GM18526 (cell line): ENCODE data around the gene PDE4D.

Experiments
- POLR2A ChIP-seq: IDR thresholded peaks from 3 replicates; pipeline ENCODE4 v1.6.1; 2011; ENCODE audit not compliant: insufficient read length; ENCODE audit errors: extremely low read depth

Gene PDE4D

GRCh38 chr5:59125011-59125961 is 768.2 kb downstream of the PDE4D start:
- TF ChIP-seq POLR2A: no peak

GRCh38 chr5:59123595-59124561 is 769.6 kb downstream of the PDE4D start:
- TF ChIP-seq POLR2A: no peak

- TF ChIP-seq POLR2A: no peak
These were observed 774.0 kb downstream of the PDE4D start for GRCh38 chr5:59119480-59119879.

- TF ChIP-seq POLR2A: no peak
These were observed 776.2 kb downstream of the PDE4D start for GRCh38 chr5:59117320-59117719.

- TF ChIP-seq POLR2A: no peak
These were observed 777.2 kb downstream of the PDE4D start for GRCh38 chr5:59116231-59116865.

GRCh38 chr5:59115345-59115744 is 778.2 kb downstream of the PDE4D start:
- no peak for TF ChIP-seq POLR2A

- no peak for TF ChIP-seq POLR2A
These were observed 784.1 kb downstream of the PDE4D start for GRCh38 chr5:59109383-59109782.

GRCh38 chr5:59107692-59108091 is 785.8 kb downstream of the PDE4D start:
- TF ChIP-seq POLR2A: no peak

GRCh38 chr5:59104400-59105127 is 789.0 kb downstream of the PDE4D start:
- no peak for TF ChIP-seq POLR2A

GRCh38 chr5:59103303-59103702 is 790.2 kb downstream of the PDE4D start:
- TF ChIP-seq POLR2A: no peak

GRCh38 chr5:59102437-59102836 is 791.1 kb downstream of the PDE4D start:
- no peak for TF ChIP-seq POLR2A

GRCh38 chr5:59100875-59101274 is 792.7 kb downstream of the PDE4D start:
- no peak for TF ChIP-seq POLR2A

- TF ChIP-seq POLR2A: no peak
These were observed 793.6 kb downstream of the PDE4D start for GRCh38 chr5:59099995-59100345.

- TF ChIP-seq POLR2A: no peak
These were observed 794.1 kb downstream of the PDE4D start for GRCh38 chr5:59099270-59099994.
